A673 (cell line): ENCODE results near the gene RAB15.

Experiments
- EZH2 ChIP-seq: fragments of 200-600 bp; sonication (generic); IDR thresholded peaks from 2 replicates; pipeline ENCODE4 v1.6.1; 2017; ENCODE audit warnings: borderline replicate concordance, low read depth, mild to moderate bottlenecking, mixed read lengths, antibody characterized with exemption, low read length; ENCODE audit not compliant: poor library complexity, severe bottlenecking
- TF ChIP-seq, protein P1 (sequence below): fragments of 300-800, 200-600 bp; sonication (generic); conservative IDR thresholded peaks from 2 replicates; pipeline ENCODE4 v1.5.1; 2017; ENCODE audit warnings: low read depth, mild to moderate bottlenecking, antibody characterized with exemption, low read length, moderate library complexity, mixed read lengths

- TF ChIP-seq, protein P1, sequence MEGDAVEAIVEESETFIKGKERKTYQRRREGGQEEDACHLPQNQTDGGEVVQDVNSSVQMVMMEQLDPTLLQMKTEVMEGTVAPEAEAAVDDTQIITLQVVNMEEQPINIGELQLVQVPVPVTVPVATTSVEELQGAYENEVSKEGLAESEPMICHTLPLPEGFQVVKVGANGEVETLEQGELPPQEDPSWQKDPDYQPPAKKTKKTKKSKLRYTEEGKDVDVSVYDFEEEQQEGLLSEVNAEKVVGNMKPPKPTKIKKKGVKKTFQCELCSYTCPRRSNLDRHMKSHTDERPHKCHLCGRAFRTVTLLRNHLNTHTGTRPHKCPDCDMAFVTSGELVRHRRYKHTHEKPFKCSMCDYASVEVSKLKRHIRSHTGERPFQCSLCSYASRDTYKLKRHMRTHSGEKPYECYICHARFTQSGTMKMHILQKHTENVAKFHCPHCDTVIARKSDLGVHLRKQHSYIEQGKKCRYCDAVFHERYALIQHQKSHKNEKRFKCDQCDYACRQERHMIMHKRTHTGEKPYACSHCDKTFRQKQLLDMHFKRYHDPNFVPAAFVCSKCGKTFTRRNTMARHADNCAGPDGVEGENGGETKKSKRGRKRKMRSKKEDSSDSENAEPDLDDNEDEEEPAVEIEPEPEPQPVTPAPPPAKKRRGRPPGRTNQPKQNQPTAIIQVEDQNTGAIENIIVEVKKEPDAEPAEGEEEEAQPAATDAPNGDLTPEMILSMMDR: no peak
- TF ChIP-seq EZH2: no peak
Observed at GRCh38 chr14:64956697-64957406, 15.3 kb downstream of the RAB15 start.
